GM21526 (cell line): Measurements from ENCODE around the gene RANGAP1.

Source experiments
- ATAC-seq: cut with Tn5 transposase; IDR thresholded peaks from one replicate; pipeline ENCODE4 v1.9.1; 2021; ENCODE audit warnings: moderate library complexity; ENCODE audit not compliant: unreplicated experiment, low FRiP score

Gene RANGAP1

DNA sequence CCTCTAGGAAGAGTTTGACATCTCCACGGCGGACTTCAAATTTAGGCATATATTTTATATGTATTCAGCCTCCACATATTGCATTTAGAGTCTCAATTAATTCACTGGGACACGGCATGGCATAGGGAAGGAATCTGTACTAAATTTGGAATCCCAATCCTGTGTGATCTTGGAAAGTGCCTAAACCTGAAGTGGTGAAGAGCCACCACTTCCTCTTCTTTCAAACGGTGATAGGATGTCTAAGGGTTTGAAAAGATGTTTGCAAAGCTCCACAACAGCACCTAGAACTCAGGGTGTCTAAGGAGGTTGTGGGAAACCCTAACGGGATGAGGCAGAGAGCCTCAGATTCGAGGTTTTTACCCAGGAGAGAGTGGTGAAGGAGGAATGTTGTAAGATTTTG lies 81.9 kb downstream of the RANGAP1 start:
- no peak for ATAC-seq

DNA sequence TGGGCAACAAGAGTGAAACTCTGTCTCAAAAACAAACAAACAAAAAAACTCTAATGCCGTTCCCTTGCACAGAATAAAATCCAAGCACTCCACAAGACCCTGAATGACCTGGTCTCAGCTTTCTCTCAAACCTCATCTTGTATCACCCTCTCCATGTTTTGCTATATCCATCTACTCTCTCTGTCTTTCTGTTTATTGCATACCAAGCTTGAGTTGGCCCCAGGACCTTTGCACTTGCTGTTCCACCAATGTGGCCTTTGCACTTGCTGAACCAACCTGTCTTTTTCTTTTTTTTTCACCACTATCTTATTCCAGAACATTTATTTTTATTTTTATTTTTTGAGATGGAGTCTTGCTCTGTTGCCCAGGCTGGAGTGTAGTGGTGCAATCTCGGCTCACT lies 82.9 kb downstream of the RANGAP1 start:
- ATAC-seq: no peak

DNA sequence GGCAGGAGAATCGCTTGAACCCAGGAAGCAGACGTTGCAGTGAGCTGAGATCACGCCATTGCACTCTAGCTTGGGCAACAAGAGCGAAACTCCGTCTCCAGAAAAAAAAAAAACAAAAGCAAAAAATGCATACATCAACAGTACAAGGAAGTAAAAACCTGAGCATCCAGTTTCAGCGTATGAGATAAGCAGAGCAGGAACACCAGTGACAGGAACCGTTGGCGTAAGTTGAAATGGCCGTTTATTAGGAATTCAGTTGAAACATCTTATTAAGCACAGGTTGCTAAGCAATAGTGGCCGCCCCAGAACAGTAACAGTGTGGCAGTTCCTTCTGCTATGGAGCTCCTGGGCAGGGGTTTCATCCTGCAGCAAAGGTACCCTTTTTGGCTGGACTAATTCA lies 84.8 kb downstream of the RANGAP1 start:
- no peak for ATAC-seq

DNA sequence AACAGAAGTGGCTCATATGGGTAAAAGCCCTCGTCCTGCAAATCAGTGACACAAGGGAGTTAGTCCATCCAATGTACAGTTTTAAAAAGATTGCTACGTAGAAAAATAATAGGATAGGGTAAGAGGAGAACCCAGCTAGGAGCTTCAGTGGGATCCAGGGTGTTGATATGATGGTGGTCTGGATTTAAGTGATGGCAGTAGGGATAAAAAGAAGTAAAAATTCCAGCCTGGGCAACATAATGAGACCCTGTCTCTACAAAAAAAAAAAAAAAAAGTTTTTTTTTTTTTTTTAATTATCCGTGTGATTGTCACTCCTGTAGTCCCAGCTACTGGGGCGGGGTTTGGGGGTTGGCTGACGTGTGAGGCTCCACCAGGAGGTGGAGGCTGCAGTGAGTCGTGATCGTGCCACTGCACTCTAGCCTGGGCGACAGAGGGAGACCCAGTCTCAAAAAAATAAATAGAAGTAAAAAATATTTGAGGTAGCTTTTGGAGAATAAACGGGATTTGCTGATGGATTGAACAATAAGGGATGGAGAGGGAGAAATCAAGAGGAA lies 87.9 kb downstream of the RANGAP1 start:
- ATAC-seq: no peak

DNA sequence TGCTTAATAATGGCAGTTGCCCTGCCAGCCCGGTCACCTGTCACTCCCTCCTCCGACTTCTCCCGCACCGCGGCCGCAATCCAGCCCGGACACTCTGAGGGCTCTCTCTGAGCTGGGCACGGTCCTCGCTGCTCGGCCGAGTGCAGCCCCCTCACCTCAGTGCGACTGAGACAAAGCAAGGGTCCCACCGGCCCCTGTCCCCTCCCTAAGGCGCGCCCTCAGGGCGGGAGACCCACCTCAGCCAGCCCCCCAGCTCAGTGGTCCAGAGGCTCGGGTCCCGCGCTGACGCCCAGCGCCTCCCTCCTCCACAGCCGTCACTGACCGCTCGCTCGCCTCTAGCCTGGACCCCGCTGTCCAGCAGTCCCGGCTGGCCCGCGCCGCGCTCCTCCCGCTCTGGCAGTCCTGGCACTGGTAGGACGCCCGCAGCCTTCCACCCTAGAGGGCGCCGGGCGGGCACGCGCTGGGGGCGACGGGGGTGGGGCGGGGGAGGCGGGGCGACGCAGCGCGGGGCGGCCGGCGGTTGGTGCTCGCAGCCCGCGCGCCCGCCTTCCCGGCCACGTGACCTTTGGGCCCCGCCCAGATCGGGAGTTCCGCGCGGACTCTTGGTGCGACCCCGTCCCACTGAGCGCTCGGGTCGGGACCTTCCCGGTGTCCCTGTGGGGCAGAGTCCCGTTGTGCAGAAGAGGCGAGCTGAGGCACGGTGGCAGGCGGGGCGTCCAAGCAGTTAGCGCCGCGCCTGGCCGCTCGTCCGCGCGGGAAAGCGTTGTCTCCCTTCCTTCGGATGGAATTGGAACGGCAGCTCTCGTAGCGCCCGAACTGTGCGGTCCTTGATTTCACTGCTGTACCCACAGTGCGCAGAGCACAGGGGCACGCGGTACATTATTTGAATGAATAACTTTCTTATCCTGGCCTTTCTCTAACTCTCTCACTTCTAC lies 88.7 kb downstream of the RANGAP1 start:
- ATAC-seq: peak; percentile 66
